ENCODE measurements around the gene LAMA1.

DNA sequence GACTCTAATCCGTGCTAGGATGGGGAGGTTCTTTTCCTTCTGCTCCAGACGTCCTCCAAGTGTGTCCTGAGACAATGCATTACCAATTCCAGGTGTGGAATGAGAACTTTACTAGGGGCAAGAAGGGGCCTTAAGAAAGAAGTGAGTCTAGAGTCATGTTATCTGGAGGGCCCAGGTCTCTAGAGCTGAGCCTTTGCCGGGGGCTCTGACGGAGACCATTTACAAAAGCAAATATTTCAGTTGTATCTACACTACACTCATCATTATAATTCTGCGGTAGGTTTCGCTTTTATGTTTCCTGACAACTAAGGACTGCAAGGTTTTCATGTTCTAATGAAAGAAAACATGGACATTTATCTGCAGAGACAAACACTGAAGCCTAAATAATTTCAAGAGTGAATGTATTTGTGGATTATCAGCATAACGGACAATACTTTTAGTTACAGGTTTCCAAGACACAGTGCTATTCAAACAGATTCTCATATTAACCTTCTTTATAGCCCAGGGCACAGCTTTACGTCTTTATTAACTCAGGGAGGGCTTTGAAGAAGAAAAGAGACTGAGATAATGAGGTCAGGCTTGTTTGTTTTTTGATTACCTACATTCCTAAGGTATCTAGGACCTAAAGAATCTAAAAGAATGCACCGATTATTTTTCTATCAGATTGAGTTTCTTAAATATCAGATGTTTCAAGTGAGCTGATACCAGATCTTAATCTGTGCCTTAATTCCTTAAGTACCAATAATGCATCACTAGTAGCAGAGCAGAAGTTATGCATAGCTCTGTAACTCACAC, 15.0 kb upstream of the LAMA1 start:
- TF ChIP-seq CTCF (conservative IDR thresholded peaks at IDR 0.05; ENCODE audit: low read depth, low read length) (no peak), EZH2phosphoT487 (IDR thresholded peaks at IDR 0.05; ENCODE audit: borderline replicate concordance, low read length) (no peak)
